H1 (cell line): ENCODE data around the gene ADTRP. TPM values are rescaled to one million over a fixed set of nuclear protein-coding genes. Genes with fewer than 3 reads are reported as not detected.

Experiments used
- CTCF ChIA-PET: fragments of 300-600 bp; sonication (Branson Sonifier 250); formaldehyde crosslinking; loops from one replicate; lab custom pipeline; 2021; ENCODE audit not compliant: partially characterized antibody; lab: Charles Lee
- POLR2A ChIA-PET: fragments of 300-600 bp; sonication (Branson Sonifier 250); formaldehyde crosslinking; loops from one replicate; lab custom pipeline; 2021; ENCODE audit warnings: inconsistent platforms; ENCODE audit not compliant: partially characterized antibody; lab: Charles Lee
- DNase-seq, 2 experiments: peaks; one replicate each; pipeline versions ENCODE4 v3.0.0 to v3.0.0-alpha.2; 2010 to 2022; ENCODE audit warnings: low spot score in 2 of 2, low read depth in 1 of 2, mixed read lengths in 1 of 2
- FAIRE-seq: peaks from 2 replicates; lab custom pipeline; 2011; peaks lifted over from hg19 to GRCh38; lab: Jason Lieb, UNC
- H2AFZ ChIP-seq: 2 replicates; pipeline ENCODE4 v1.8.1; 2012; ENCODE audit warnings: low read length, inconsistent platforms
- H2AK5ac ChIP-seq: 2 replicates; pipeline ENCODE4 v1.6.1; 2013; ENCODE audit warnings: low read depth, low read length
- H2BK120ac ChIP-seq: replicated peaks from 2 replicates; pipeline ENCODE3; 2013; ENCODE audit warnings: low read depth, low read length, inconsistent platforms
- H2BK12ac ChIP-seq: 2 replicates; pipeline ENCODE4 v1.6.1; 2013; ENCODE audit warnings: low read depth, low read length
- H2BK15ac ChIP-seq: 2 replicates; pipeline ENCODE4 v1.6.1; 2013; ENCODE audit warnings: low read length
- H2BK20ac ChIP-seq: 2 replicates; pipeline ENCODE4 v1.6.1; 2013; ENCODE audit warnings: low read length
- H2BK5ac ChIP-seq: 2 replicates; pipeline ENCODE4 v1.6.1; 2013; ENCODE audit warnings: low read depth, low read length
- H3K14ac ChIP-seq: 2 replicates; pipeline ENCODE4 v1.6.1; 2013; ENCODE audit warnings: inconsistent platforms; ENCODE audit not compliant: insufficient read length
- H3K18ac ChIP-seq: 2 replicates; pipeline ENCODE4 v1.6.1; 2013; ENCODE audit warnings: low read length; ENCODE audit errors: extremely low read depth
- H3K23ac ChIP-seq: 2 replicates; pipeline ENCODE4 v1.6.1; 2013; ENCODE audit warnings: inconsistent platforms; ENCODE audit not compliant: insufficient read length
- H3K23me2 ChIP-seq: 2 replicates; pipeline ENCODE4 v1.6.1; 2013; ENCODE audit warnings: low read depth, low read length
- H3K27ac ChIP-seq: 2 replicates; pipeline ENCODE4 v1.6.1; 2011; ENCODE audit warnings: low read depth, low read length, inconsistent platforms
- H3K27me3 ChIP-seq, 4 experiments: replicated peaks in 1 of 4; 1 replicate in 1 of 4; 2 replicates in 3 of 4; pipeline versions ENCODE4 v1.6.1 to v1.8.1; 2011 to 2013; ENCODE audit warnings: low read length in 3 of 4, mild to moderate bottlenecking in 3 of 4, inconsistent platforms in 2 of 4, mixed read lengths in 2 of 4, moderate library complexity in 1 of 4; ENCODE audit not compliant: control insufficient read depth in 3 of 4, insufficient read depth in 3 of 4; ENCODE audit errors: extremely low read depth in 1 of 4
- H3K36me3 ChIP-seq, 4 experiments: 2 replicates each; pipeline versions ENCODE4 v1.6.1 to v1.8.1; 2011 to 2013; ENCODE audit warnings: mild to moderate bottlenecking in 4 of 4, low read length in 3 of 4, moderate library complexity in 2 of 4, control low read depth in 1 of 4, inconsistent platforms in 1 of 4; ENCODE audit not compliant: insufficient read depth in 4 of 4, control insufficient read depth in 2 of 4
- H3K4ac ChIP-seq: replicated peaks from 2 replicates; pipeline ENCODE3; 2013; ENCODE audit warnings: low read length, low read depth, mixed read lengths, inconsistent platforms; ENCODE audit not compliant: insufficient read length
- H3K4me1 ChIP-seq, 4 experiments: replicated peaks in 1 of 4; 1 replicate in 1 of 4; 2 replicates in 3 of 4; pipeline versions ENCODE4 v1.6.1 to v1.8.1; 2011 to 2013; ENCODE audit warnings: low read length in 3 of 4, inconsistent platforms in 2 of 4, mixed read lengths in 1 of 4; ENCODE audit not compliant: insufficient read depth in 4 of 4, control insufficient read depth in 3 of 4
- H3K4me2 ChIP-seq, 2 experiments: 2 replicates each; pipeline versions ENCODE4 v1.6.1 to v1.8.1; 2011 to 2013; ENCODE audit warnings: low read depth in 2 of 2, low read length in 2 of 2, control low read depth in 1 of 2, inconsistent platforms in 1 of 2, mild to moderate bottlenecking in 1 of 2; ENCODE audit not compliant: insufficient read depth in 1 of 2
- H3K4me3 ChIP-seq, 4 experiments: fragments of 200-600, 300-600 bp in 1 of 4; sonication (generic), shearing (Covaris generic), sonication (Bioruptor Twin) in 1 of 4; 2 replicates each; pipeline versions ENCODE4 v1.5.1 to v1.8.1; 2011 to 2016; ENCODE audit warnings: low read length in 4 of 4, low read depth in 3 of 4, control low read depth in 2 of 4, inconsistent platforms in 2 of 4, mild to moderate bottlenecking in 2 of 4, mixed read lengths in 1 of 4, moderate library complexity in 1 of 4; ENCODE audit not compliant: insufficient read depth in 2 of 4; ENCODE audit errors: extremely low read depth in 1 of 4
- H3K56ac ChIP-seq: replicated peaks from 2 replicates; pipeline ENCODE3; 2013; ENCODE audit warnings: low read depth, mild to moderate bottlenecking, mixed read lengths, low read length, inconsistent platforms; ENCODE audit not compliant: insufficient read length
- H3K79me1 ChIP-seq: 2 replicates; pipeline ENCODE4 v1.6.1; 2013; ENCODE audit warnings: low read depth, low read length, control low read depth
- H3K79me2 ChIP-seq, 2 experiments: 2 replicates each; pipeline versions ENCODE4 v1.6.1 to v1.8.1; 2012 to 2013; ENCODE audit warnings: low read length in 2 of 2, mild to moderate bottlenecking in 2 of 2, inconsistent platforms in 1 of 2; ENCODE audit not compliant: insufficient read depth in 2 of 2, control insufficient read depth in 1 of 2
- H3K9ac ChIP-seq, 4 experiments: replicated peaks in 1 of 4; 1 replicate in 1 of 4; 2 replicates in 3 of 4; pipeline versions ENCODE4 v1.6.1 to v1.8.1; 2011 to 2013; ENCODE audit warnings: low read depth in 3 of 4, low read length in 3 of 4, control low read depth in 2 of 4, mild to moderate bottlenecking in 2 of 4, moderate library complexity in 2 of 4, inconsistent platforms in 1 of 4; ENCODE audit errors: extremely low read depth in 1 of 4
- H3K9me3 ChIP-seq, 2 experiments: 2 replicates each; pipeline versions ENCODE4 v1.6.1 to v1.8.1; 2012 to 2013; ENCODE audit warnings: mild to moderate bottlenecking in 2 of 2, moderate library complexity in 2 of 2, control low read depth in 1 of 2, inconsistent platforms in 1 of 2, low read depth in 1 of 2, low read length in 1 of 2, mixed read lengths in 1 of 2; ENCODE audit not compliant: insufficient read depth in 2 of 2
- H4K20me1 ChIP-seq, 2 experiments: replicated peaks in 1 of 2; 2 replicates each; pipeline versions ENCODE3 to v1.8.1; 2011 to 2013; ENCODE audit warnings: inconsistent platforms in 2 of 2, low read length in 2 of 2, mild to moderate bottlenecking in 1 of 2; ENCODE audit not compliant: insufficient read depth in 2 of 2, control insufficient read depth in 1 of 2
- H4K5ac ChIP-seq: 2 replicates; pipeline ENCODE4 v1.6.1; 2013; ENCODE audit warnings: low read length, low read depth, mixed read lengths, inconsistent platforms; ENCODE audit not compliant: insufficient read length
- H4K8ac ChIP-seq: 2 replicates; pipeline ENCODE4 v1.8.0; 2013; ENCODE audit warnings: mild to moderate bottlenecking, moderate library complexity, low read length, inconsistent platforms; ENCODE audit not compliant: insufficient read depth; ENCODE audit errors: extremely low read depth
- H4K91ac ChIP-seq: replicated peaks from 2 replicates; pipeline ENCODE3; 2013; ENCODE audit warnings: low read length, mixed read lengths, inconsistent platforms; ENCODE audit not compliant: insufficient read length
- BRCA1 ChIP-seq: IDR thresholded peaks from 2 replicates; pipeline ENCODE4 v1.6.1; 2012; ENCODE audit warnings: low read depth, low read length, improper control_type of control experiment
- FOSL1 ChIP-seq: IDR thresholded peaks from 2 replicates; pipeline ENCODE4 v1.6.1; 2011; ENCODE audit warnings: mild to moderate bottlenecking, low read depth, low read length, moderate library complexity; ENCODE audit not compliant: insufficient read depth
- GABPA ChIP-seq: IDR thresholded peaks from 2 replicates; pipeline ENCODE4 v1.6.1; 2011; ENCODE audit warnings: mild to moderate bottlenecking, low read length, moderate library complexity, borderline replicate concordance; ENCODE audit not compliant: insufficient read depth
- GTF2F1 ChIP-seq: IDR thresholded peaks from 2 replicates; pipeline ENCODE4 v1.6.1; 2012; ENCODE audit warnings: low read depth, low read length, improper control_type of control experiment, borderline replicate concordance
- HDAC2 ChIP-seq, 2 experiments: fragments of 300-600 bp in 1 of 2; sonication (generic) in 1 of 2; IDR thresholded peaks; 2 replicates each; pipeline ENCODE4 v1.6.1; 2011 to 2012; ENCODE audit warnings: low read depth in 2 of 2, low read length in 2 of 2, mild to moderate bottlenecking in 2 of 2, moderate library complexity in 2 of 2, borderline replicate concordance in 1 of 2, inconsistent platforms in 1 of 2
- NANOG ChIP-seq: IDR thresholded peaks from 2 replicates; pipeline ENCODE4 v1.6.1; 2011; ENCODE audit warnings: low read length, low read depth, mild to moderate bottlenecking, inconsistent platforms; ENCODE audit not compliant: insufficient read depth, poor library complexity, severe bottlenecking
- SAP30 ChIP-seq: fragments of 300-600 bp; sonication (generic); IDR thresholded peaks from 2 replicates; pipeline ENCODE4 v1.7.1; 2012; ENCODE audit warnings: low read length, moderate library complexity, mild to moderate bottlenecking, inconsistent platforms; ENCODE audit not compliant: insufficient read depth, insufficient replicate concordance
- WGBS, 2 experiments: shearing (Covaris generic) in 1 of 2; methylation state at CpG; one replicate each; pipeline versions ENCODE4 v1.1.6 to v1.1.7; 2013 to 2015; ENCODE audit warnings: low lambda C conversion rate in 2 of 2, mixed read lengths in 2 of 2, inconsistent platforms in 1 of 2, low coverage in 1 of 2, missing lambda C conversion rate in 1 of 2; ENCODE audit not compliant: insufficient replicate concordance in 2 of 2, insufficient coverage in 1 of 2, insufficient read length in 1 of 2; ENCODE audit errors: extremely low coverage in 1 of 2, missing lambda C conversion rate in 1 of 2; 5-methylcytosine and 5-hydroxymethylcytosine counted together
- polyA plus RNA-seq, 7 experiments: library from polyadenylated mRNA; depleted of rRNA in 3 of 7; stranded (reverse) in 5 of 7; unstranded in 2 of 7; fragments of >200 nt in 5 of 7; fragments of 200-250 nt in 2 of 7; gene quantifications; 1 replicate in 5 of 7; 2 replicates in 1 of 7; 4 replicates in 1 of 7; pipeline versions ENCODE4 v1.2.1 to v1.2.3, GENCODE V29; 2011 to 2013; ENCODE audit warnings: missing spikeins in 2 of 7, mixed read lengths in 2 of 7
- total RNA-seq: library from RNA; stranded (reverse); fragmentation: NEBNext Ultra II Directional; extraction: Animal tissue kit (Norgen Biotek cat#: 25700); gene quantifications from 2 replicates; pipeline ENCODE4 v1.2.1, GENCODE V29; 2021

Gene ADTRP
- total and polyA plus RNA-seq, 2 of the 8 experiments (the other 6 are each of a cell fraction or from before 2014, with no cell fraction given) = 0.08 to 0.45 TPM

GRCh38 chr6:11771473-11772048, 7.0 kb downstream of the ADTRP start:
- DNase-seq = no peak
- Histone ChIP-seq H3K23me2 (no peaks in the 10 kb centered on the region), H2BK12ac (peak overlapping the region; percentile 89; the same call in 1 of the 2 replicates), H3K27ac (no peak overlapping the region), H3K4me3 (no peak overlapping the region), H3K4me1 (peaks cover 0 to 8% (median 6%) of the 10 kb centered on the region in 4 experiments), H2AFZ (no peak overlapping the region), H3K14ac (no peak overlapping the region), H3K79me2 (no peaks in the 10 kb centered on the region), H4K91ac (no peak overlapping the region), H3K23ac (no peak overlapping the region), H2BK120ac (no peak overlapping the region), H3K18ac (no peak overlapping the region), H4K5ac (no peak overlapping the region), H3K4me2 (no peak overlapping the region), H4K8ac (no peak overlapping the region), H2AK5ac (no peak overlapping the region; the same call in 1 of the 2 replicates), H3K36me3 (no peaks in the 10 kb centered on the region), H4K20me1 (no peaks in the 10 kb centered on the region), H2BK15ac (peak overlapping the region; percentile 46; the same call in 1 of the 2 replicates), H3K79me1 (no peaks in the 10 kb centered on the region), H3K9me3 (no peaks in the 10 kb centered on the region), H3K9ac (no peak overlapping the region), H3K56ac (no peak overlapping the region), H2BK5ac (no peak overlapping the region), H3K27me3 (no peaks in the 10 kb centered on the region), H2BK20ac (no peak overlapping the region), H3K4ac (no peak overlapping the region)
- ChIA-PET CTCF (interaction anchor here (0.8 to 2.3 kb wide), 4 partner anchors 8 to 143 kb away, joined by 3 to 9 read pairs (median 4); no protein-coding TSS in a partner anchor), POLR2A (interaction anchor here (1.5 kb wide), 1 partner anchor 9 kb away, joined by 4 read pairs; no protein-coding TSS in a partner anchor)
- 94% methylated on average over 13 of the region's 13 CpGs; no CpG with 5 or more reads in 1 of the 2 experiments for WGBS, 2 experiments
- FAIRE-seq = no peak
- TF ChIP-seq GTF2F1 (no peak), SAP30 (no peak), NANOG (no peak), HDAC2 (IDR thresholded peaks at IDR 0.05; ENCODE audit: borderline replicate concordance in 1 of 2, low read depth in 2 of 2, low read length in 2 of 2) (no peak), FOSL1 (no peak), GABPA (no peak), BRCA1 (no peak)
- TF ChIP-seq, all 59 proteins: peak for 0
